Vagina (tissue), 2 donors: ENCODE results near the gene IDE.

Experiments used
- POLR2A ChIP-seq, 2 donors: fragments of 450-650 bp; IDR thresholded peaks; one replicate each; pipeline ENCODE4 v1.6.1; 2017; ENCODE audit warnings: antibody characterized with exemption in 2 of 2, mild to moderate bottlenecking in 2 of 2, moderate library complexity in 2 of 2
- TF ChIP-seq, protein P1 (sequence below), 3 experiments: fragments of 450-650 bp in 2 of 3; fragments of 200-600 bp in 1 of 3; sonication (generic) in 1 of 3; IDR thresholded peaks; one replicate each; pipeline ENCODE4 v1.5.1; 2017 to 2019; ENCODE audit warnings: antibody characterized with exemption in 3 of 3, mild to moderate bottlenecking in 2 of 3, moderate library complexity in 2 of 3

DNA sequence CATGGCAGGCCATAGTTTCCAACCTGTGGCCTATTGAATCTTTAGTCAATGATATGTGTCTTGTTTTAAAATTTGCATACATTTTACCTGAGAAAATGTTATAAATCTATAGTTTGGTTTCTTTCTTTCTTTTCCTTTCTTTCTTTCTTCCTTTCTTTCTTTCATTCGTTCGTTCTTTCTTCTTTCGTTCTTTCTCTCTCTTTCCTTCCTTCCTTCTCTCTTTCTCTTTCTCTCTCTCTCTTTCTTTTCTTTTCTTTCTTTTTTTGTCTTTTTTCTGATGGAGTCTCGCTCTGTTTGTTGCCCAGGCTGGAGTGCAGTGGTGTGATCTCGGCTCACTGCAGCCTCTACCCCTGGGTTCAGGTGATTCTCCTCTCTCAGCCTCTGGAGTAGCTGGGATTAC lies 133.3 kb downstream of the IDE start:
- TF ChIP-seq, protein P1, sequence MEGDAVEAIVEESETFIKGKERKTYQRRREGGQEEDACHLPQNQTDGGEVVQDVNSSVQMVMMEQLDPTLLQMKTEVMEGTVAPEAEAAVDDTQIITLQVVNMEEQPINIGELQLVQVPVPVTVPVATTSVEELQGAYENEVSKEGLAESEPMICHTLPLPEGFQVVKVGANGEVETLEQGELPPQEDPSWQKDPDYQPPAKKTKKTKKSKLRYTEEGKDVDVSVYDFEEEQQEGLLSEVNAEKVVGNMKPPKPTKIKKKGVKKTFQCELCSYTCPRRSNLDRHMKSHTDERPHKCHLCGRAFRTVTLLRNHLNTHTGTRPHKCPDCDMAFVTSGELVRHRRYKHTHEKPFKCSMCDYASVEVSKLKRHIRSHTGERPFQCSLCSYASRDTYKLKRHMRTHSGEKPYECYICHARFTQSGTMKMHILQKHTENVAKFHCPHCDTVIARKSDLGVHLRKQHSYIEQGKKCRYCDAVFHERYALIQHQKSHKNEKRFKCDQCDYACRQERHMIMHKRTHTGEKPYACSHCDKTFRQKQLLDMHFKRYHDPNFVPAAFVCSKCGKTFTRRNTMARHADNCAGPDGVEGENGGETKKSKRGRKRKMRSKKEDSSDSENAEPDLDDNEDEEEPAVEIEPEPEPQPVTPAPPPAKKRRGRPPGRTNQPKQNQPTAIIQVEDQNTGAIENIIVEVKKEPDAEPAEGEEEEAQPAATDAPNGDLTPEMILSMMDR (IDR thresholded peaks at IDR 0.05): no peak
- TF ChIP-seq POLR2A (IDR thresholded peaks at IDR 0.05): no peak
